Aortic smooth muscle cell (primary cell): ENCODE data around the gene MIB1. TPM values are rescaled to one million over a fixed set of nuclear protein-coding genes. Genes with fewer than 3 reads are reported as not detected.

Experiments used
- total RNA-seq: library from RNA; depleted of rRNA; stranded (reverse); fragments of >200 nt; gene quantifications from 2 replicates; pipeline ENCODE4 v1.2.3, GENCODE V29; 2014

The MIB1 gene
- total RNA-seq: 48.4 and 57.1 TPM in 2 replicates

DNA sequence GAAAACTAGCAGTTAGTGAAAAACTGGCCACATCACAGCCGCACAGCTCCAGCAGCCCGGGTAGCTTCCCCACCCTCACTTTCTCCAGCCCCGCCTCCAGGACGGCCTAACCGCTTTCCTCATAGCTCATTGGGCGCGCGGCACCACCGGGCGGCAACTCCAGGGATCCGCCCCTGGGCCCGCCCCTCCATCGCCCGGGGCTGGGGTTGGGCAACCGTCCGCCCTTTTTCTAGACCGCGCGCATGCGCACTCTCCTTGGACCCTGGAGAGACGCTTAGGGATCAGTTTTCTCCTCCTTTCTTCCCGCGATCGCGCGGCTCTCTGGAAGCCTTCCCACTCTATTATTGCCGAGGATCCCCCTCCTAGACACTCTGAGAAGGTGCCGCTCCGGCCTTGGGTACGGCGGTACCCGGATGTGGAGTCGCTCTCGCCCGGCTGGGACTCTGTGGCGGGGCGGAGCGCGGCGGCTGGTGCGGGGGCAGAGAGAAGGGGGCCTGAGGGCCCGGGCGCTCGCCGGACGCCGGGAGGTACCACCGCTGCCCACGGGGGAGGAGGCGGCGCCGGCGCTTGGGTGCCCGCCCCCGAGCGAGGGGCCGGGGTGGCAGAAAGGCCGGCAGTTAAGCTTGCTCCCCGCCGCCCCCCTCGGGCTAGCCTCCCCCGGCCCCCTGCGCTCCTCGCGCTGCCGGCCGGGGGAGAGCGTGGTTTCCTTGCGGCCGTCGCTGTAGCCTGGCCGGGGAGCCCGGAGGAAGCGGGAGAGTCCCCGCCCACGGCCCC, at the start of gene MIB1:
MIB1 (plus strand) TSS at position 255 of the 774 bp plus-strand sequence. CDS start 792 bp downstream, outside the sequence.

DNA sequence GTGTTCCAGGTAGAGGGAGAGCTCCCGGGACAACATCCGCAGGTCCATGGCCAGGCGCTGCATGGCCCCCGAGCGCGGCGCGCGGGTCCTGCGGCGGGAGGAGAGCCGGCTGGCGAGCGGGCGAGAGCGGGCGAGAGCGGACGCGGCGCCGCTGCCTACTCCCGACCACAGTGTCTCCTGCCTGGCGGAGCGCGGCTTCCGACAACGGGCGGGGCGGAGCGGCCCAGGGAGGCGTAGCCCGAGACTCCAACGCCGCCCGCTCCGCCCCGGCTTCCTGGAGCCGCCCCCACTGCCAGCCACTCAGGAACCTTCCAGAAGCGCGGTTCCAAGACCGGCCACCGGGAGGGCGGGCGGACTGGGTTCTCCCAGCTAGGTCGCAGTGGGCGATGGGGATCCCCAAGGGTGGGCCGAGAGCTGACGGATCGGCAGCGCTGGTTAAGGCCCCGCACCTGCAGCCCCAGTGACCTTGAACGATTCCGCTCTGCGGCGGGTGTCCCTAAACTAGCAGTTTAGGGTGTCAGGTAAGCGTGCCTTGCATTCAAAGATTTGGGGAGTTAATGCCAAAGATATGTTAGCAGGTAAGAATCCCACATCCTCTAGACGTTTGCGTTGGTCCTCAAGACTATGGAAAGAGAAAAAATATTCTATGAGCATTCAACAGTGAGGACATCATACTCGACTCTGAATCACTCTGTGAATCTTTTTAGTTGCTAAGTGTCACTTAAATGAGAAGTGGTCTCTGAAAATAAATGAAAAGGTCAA, 35.8 kb upstream of the MIB1 start, which contains the start of gene ABHD3:
ABHD3 (minus strand) TSS at position 172 of the 762 bp plus-strand sequence; CDS start at position 63, 109 bp downstream.

Other genes with a start within 250 kb of the MIB1 start
- 10.7 and 12.6 TPM in 2 replicates for gene ESCO1, start 140.1 kb upstream of the MIB1 start, total RNA-seq
- gene SNRPD1, start 128.5 kb upstream of the MIB1 start, total RNA-seq: 30.7 and 36.9 TPM in 2 replicates
- 4.3 and 4.9 TPM in 2 replicates for gene ABHD3, start 36.0 kb upstream of the MIB1 start, total RNA-seq